Activated T-cell treated with anti-CD3 and anti-CD28 coated beads for 1 hour (primary cell): ENCODE results near the gene MUC5AC.

Experiments
- DNase-seq: peaks from one replicate; pipeline ENCODE4 v3.0.0-alpha.2; 2020; ENCODE audit warnings: low read depth

Gene MUC5AC

DNA sequence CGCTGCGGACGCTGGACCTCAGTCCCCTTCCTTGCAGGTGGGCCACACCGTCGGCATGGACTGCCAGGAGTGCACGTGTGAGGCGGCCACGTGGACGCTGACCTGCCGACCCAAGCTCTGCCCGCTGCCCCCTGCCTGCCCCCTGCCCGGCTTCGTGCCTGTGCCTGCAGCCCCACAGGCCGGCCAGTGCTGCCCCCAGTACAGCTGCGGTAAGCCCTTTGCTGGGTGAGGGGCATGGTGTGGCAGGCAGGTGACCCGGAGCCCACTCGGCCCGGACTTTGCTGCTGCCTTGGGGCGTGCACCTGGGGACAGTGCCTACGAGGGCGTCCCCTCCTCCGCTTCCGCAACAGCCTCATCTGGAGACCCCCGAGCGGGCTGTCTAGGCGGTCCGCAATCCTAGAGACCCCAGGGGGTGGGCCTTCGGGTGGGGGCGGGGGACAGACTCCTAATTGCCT lies 39.7 kb downstream of the MUC5AC start:
- no peak for DNase-seq

DNA sequence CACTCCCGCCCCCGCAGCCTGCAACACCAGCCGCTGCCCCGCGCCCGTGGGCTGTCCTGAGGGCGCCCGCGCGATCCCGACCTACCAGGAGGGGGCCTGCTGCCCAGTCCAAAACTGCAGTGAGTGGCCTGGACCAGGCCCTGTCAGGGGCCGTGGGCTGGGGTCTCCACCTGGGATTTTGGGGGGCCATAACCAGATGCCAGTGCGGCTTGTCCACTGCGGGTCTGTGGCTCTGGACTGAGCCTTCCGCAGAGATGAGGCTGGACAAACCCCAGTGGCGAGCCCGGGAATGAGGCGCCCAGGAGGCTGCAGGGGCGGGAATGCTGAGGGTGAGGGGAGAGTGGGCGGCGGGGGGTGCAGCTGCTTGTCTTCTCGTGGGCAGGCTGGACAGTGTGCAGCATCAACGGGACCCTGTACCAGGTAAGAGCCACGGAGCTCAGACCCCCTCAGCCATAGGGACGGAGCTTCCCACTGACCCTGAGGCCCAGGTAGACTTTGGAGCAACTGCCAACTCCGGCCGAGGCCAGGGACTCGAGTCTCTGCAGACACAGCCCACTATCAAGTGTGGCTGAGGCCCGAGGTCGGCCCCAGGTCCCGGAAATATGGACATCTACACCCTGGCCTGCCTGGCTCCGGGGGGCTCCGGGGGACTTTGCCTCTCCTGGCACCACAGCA lies 40.3 kb downstream of the MUC5AC start:
- no peak for DNase-seq

DNA sequence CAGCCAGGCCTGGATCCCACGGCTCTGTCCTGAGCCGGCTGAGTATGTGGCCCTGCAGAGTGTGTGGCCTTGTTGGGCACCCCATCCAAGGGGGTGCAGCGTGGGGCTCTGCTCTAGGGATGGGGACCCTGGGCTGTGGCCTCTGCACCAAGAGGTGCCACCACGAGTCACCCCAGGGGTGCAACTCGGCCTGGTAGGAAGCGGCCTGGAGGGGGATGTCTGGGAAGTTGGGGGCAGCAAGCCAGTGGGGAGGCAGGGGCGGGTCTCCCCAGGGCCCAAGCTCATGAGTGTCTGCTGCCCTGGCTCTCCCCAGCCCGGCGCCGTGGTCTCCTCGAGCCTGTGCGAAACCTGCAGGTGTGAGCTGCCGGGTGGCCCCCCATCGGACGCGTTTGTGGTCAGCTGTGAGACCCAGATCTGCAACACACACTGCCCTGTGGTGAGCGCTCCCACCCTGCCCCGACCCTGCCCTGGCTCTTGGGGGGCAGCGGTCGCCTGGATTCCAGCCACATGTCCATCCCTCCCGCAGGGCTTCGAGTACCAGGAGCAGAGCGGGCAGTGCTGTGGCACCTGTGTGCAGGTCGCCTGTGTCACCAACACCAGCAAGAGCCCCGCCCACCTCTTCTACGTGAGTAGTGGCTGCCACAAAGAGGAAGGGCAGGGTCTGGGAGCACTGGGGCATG lies 40.9 kb downstream of the MUC5AC start:
- DNase-seq, result no peak

DNA sequence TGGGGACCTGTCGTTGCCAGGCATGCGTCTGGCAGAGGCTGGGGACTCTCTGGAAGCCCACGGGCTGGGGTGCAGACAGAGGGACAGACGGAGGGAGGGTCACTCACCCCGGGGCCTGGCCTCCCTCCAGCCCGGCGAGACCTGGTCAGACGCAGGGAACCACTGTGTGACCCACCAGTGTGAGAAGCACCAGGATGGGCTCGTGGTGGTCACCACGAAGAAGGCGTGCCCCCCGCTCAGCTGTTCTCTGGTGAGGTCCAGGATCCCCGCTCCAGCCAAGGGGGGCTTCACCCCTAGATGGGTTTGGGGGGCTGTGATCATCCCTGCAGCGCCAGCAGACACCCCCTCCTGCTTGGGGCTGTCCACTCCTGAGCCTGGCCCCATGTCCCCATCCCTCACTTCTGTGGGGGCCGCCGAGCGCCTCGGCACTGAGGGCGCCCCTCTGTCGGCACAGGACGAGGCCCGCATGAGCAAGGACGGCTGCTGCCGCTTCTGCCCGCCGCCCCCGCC lies 41.5 kb downstream of the MUC5AC start:
- DNase-seq, result no peak

DNA sequence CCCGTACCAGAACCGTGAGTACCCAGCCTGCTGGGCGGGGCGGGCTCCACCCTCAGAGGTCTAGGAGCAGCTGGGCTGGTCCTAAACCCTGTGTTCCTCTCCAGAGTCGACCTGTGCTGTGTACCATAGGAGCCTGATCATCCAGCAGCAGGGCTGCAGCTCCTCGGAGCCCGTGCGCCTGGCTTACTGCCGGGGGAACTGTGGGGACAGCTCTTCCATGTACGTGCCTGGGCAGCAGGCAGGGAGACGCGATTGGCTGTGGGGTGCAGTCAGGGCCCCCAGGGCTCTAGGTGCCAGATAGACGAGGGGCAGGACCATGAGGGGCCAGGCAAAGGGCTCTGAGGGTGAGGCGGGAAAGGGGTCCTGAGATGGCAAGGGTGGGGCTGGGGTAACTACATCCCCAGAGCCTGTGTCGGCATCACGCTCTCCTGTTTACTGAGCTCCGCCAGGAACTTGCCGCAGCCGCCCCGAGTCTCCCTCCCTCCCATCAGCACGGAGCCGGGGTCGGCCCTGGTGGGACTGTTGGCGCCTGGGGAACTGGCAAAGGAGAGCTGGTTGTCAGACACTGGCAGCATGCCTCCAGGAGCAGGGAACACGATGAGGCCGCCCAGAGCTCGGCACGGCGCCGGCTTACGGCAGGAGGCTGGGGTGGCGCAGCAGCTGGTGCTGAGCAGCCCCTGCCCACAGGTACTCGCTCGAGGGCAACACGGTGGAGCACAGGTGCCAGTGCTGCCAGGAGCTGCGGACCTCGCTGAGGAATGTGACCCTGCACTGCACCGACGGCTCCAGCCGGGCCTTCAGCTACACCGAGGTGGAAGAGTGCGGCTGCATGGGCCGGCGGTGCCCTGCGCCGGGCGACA lies 42.2 kb downstream of the MUC5AC start:
- no peak for DNase-seq

DNA sequence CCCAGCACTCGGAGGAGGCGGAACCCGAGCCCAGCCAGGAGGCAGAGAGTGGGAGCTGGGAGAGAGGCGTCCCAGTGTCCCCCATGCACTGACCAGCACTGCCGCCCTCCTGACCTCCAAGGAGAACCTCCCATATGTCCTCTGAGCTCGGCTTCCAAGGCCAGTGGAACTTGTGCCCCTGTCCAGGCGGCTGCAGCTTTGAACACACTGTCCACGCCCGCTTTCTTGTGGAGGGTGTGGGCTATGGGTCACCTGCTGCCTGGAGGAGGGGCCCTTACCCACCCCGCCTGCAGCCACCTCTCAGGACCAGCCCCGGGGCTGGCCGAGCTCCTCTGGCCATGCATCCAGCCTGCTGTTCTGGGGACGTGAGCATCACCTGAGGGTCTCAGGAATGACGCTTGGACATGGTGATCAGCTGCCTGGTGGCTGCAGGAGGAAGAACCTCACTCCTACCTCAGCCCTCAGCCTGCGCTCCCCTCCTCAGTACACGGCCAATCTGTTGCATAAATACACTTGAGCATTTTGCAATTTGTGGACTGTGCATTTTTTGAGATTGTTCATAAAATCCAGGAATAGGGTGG lies 42.9 kb downstream of the MUC5AC start:
- DNase-seq, result no peak

DNA sequence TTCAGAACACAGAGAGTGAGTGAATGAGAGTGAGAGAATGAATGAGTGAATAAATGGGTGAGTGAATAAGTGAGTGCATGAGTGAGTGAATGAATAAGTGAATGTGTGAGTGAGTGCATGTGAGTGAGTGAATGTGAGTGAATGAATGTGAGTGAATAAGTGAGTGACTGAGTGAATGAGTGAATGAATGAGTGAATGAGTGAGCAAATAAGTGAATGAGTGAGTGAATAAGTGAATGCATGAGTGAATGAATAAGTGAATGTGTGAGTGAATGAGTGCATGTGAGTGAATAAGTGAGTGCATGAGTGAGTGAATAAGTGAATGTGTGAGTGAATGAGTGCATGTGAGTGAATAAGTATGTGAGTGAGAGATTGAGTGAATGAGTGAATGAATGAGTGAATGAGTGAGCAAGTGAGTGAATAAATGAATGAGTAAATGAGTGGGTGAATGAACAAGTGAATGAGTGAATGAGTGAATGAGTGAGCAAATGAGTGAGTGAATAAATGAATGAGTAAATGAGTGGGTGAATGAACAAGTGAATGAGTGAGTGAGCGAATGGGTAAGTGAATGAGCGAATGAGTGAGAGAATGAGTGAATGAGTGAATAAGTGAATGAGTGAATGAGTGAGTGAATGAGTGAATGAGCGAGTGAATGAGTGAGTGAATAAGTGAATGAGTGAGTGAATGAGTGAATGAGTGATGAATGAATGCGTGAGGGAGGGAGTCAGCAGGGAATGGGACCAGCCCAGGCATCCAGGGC lies 43.8 kb downstream of the MUC5AC start:
- DNase-seq, result no peak

DNA sequence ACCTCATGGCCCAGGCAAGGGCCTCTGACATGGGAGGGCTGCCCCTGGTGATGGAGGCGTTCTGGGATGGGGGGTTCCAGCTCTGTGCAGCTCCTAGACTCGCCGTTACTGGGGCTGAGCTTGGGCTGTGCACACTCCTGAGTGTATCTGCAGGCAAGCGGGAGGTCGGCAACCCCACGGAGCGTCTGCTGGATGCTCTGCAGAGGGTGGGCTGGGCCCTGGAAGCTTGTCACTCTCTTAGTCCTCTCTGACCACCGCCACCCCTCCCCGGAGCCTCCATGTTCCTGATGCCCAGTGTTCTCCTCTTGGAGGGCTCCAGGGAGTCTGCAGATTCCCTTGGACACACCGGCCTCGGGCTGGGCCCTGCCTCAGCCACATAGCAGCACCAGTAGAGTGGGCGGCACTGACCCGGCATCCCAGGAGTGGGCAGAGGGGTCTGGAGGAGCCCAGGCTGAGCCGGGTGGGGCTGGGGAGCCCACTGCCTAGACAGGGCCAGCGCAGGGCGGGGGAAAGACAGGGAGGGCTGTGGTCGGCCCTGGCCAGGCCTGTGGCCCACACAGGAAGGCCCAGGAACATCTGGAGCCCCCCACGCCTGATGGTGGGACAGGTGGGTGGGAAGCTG lies 44.5 kb downstream of the MUC5AC start:
- DNase-seq, result no peak

DNA sequence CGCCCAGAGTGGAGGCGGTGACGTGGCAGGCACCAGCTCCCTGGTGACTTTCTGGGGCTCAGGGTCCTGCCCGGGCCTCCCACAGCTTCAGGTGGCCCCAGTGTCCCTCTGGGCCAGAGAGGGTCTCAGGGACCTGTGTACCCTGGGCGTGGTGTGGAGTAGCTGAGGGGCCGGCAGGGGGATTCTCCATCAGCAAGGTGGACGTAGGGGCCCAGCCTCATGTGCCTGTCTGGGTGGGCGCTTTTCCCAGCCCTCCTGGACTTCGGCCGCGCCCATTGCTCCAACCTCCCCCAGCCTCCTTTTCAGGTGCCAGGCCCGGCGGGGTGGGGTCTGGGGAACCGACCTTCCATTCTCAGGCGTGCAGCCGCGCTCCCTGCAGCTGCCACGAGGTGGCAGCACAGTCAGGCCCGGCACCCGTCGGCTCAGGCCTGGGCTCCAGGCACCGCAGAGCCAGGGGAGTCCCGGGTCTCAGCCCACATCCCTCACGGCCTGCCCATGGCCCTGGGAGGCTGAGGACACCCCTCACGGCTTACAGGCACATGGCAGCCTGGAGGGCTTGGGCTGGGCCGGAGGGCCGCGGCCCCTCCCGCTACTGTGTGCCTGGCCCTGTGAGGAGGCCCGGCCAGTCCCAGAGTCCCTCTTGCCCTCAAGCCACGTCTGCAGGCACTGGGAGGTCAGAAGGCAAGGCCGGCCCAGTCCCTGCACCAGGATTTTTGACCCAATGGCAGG lies 45.2 kb downstream of the MUC5AC start:
- peak; percentile 58 for DNase-seq

DNA sequence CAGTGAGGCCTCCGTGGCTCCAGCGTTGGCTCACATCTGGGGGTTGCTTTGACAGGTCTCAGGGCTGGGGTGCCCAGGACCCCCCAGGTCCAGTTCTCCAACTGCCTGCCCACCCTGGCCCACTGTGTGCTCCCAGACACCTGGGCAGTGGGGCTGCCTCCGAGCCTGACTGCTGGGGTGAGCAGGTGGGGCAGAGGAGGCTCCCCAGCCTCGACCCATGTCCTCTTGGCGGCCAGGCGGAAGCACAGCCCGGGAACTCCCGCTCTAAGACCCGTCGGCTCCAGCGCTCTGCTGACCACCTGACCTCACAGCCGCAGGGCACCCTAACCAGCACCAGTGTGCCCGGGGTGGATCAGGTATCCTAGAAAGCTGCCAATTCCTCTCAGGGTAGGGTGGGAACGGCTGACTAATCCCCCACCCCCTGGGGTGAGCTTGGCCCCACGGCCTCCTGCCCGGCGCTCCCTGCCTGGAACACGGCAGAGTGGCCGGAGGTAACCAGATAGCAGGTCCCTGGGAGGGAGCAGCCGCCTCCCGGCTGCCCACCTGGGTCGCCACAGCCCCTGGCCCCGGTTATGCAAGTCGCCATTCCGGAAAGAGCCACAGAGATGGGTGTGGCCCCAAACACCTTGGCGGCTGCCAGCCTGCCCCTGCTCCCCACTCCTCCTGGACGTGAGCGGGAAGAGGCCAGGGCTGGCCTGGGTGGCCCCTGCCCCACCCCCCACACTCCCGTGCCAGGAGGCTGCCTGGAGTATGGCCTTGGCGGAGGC lies 45.9 kb downstream of the MUC5AC start:
- DNase-seq, result no peak

DNA sequence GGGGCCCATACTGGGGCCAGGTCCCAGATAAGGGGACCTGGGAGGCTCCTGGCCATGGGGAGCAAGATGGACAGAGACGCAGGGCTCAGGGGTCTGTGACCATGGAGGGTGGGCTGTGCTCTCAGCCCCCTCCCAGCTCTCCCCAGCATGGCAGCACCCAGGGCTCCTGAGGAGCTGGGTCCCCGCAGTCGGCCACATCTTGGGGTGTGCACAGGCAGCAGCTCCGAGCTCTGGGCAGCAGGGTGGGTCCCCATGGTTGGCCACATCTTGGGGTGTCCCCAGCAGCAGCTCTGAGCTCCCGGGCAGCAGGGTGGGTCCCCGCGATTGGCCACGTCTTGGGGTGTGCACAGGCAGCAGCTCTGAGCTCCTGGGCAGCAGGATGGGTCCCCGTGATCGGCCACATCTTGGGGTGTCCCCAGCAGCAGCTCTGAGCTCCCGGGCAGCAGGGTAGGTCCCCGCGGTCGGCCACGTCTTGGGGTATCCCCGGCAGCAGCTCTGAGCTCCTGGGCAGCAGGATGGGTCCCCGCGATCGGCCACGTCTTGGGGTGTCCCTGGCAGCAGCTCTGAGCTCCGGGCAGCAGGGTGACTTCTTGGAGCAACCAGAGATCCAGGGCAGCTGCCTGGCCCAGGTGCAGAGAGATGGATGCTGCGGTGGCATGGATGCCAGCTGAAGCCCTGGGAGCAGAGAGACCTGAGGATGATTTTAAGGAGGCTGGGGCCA lies 46.8 kb downstream of the MUC5AC start:
- DNase-seq, result no peak

DNA sequence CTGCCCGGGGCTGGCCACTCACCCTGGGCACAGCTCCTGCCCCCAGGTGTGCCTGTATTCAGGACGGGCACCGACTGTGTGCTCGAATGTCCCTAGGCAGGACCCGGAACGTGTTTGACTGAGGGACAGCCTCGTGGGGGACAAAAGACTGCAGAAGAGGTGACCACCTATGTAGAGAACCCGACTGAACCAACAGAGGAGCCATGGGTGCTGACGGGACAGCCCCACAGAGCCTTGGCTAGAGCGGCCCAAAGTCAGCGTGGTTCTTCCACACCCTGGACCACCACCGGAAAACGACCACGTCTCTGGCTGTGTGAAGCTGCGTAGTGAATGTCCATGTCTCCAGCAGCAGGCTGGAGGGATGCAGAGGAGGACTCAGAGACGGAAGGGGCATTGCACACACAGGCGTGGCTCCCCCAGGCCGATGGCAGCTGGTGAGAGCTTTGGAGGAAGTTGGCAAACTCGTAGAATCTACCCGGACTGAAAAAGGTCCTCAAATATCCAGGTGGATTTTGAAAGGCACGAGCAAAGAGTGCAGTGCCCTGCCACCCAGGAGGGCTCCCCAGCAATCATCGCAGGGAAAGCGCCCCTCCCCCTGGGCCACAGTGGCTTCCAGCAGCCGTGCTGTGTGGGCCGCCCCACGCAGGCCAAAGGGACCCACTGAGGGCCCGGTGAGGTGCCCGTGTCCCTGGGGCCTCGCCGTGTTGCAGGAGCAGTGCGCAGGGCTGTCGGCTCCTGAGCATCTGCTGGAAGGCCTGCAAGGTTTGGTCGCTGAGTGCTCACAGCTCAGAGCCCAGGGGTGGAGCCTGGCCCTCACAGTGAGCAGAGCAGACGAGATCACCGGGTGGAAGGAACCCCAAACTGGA lies 47.6 kb downstream of the MUC5AC start:
- no peak for DNase-seq

DNA sequence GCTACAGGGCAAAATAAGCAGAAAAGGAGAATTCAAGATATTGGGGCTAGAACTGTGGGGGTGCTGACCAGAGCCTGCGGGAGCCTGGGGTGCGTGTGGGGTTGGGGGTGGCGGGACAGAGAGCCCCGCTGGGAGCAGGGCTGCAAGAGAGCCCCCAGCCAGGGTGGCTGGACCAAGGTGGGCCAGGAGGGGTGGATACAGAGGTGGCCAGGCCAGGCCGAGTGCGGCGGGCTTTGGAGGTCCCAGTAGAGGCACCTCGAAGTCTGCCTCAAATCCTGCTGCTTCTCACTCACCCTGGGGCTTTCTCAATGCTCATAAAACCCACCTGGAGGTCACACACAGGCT lies 48.2 kb downstream of the MUC5AC start:
- no peak for DNase-seq

DNA sequence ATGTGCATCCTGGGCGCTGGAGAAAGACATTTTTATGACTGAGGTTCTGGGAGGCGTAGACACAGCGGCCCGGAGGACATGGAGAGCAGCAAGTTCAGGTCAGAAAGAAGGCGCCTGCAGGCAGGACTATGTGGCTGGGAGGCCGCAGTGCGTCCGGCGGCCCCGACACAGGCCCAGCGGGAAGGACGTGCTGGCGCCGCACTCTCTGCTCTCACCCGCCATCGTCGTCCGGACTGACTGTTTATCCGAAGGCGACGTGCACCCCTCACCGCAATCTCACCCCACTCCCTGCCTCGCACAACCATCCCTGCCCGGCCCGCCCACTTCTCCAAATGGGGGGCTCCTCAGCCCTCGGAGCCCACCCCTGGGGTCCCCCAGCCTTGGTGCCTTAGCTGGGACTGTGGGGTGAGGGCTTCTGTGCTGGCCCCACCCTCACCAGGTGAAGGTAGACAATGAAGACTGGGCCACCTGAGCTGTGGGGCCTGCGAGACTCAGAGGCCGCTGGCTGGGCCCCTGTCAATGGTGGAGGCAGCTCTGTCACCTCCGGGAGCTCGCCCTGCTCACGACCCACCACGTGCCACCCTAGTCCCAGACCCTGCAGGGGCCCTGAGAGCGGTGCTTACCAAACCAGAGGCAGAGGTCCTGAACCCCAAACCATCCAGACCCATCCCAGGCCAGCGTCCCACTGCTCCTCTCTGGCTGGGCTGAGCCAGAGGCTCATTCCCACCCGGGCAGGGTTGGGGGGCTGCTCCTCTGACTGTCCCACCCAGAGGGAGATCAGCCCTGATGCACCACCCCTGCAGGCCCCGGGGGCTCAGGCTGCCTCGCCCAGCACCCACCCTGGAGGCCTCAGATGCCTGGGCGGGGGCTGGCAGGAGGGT lies 48.9 kb downstream of the MUC5AC start:
- DNase-seq, result no peak

DNA sequence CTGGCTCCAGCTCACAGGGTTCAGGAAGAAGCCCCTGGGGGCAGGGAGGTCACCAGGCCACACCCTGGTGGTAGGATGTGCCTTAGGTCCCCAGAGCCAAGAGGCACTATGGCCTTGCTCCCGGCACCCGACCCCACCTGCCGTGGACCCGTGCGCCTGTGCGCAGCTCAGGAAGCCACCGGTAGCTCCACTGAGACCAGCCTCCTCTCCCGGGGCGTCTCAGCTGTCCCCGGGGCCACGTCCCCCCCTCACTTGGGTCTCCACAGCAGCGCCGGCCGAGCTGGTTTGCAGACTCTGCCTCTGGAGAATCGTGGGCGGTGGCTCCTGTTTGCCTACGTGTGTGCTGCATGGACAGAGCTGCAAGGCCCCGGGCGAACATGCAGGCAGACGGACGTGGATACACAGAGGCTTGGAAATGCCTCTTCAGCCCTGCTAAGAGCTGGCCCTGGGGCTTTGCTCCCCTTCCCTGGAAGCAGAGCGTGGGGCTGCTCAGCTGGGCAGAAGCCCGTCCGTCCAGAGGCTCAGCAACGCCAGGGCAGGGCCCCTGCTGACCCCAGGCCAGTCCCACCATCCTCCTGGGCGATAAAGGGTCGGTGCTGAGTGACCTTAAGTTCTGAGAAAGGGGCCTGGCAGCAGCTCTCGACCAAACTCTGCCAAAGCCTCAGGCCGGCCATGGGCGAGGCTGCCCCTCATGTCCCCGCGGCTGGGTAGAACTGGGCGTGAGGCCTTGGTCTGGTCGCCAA lies 49.8 kb downstream of the MUC5AC start:
- no peak for DNase-seq

DNA sequence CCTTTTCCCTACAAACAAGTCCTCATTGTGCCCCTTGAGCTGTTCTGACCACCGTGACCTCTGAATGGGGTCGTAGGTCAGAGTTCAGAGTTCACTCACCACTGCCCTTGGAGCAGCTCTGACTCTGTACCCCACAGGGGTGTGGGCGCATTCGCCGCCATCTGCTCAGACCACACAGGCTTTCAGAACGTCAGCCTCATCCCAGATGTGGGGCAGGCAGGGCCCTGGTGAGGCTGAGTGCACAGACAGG lies 50.3 kb downstream of the MUC5AC start:
- DNase-seq, result no peak
